Ovary (tissue), 3 donors: ENCODE measurements around the gene WASHC4.

Experiments
- EP300 ChIP-seq: sonication (generic); formaldehyde crosslinking; IDR thresholded peaks from one replicate; pipeline ENCODE4 v1.6.1; 2017; ENCODE audit warnings: antibody characterized with exemption
- POLR2A ChIP-seq: fragments of 450-650 bp; IDR thresholded peaks from one replicate; pipeline ENCODE4 v1.6.1; 2017; ENCODE audit warnings: antibody characterized with exemption, mild to moderate bottlenecking, moderate library complexity
- TF ChIP-seq, protein P1 (sequence below), 3 donors: fragments of 450-650 bp in 2 of 3; fragments of 200-600 bp in 1 of 3; IDR thresholded peaks; one replicate each; pipeline versions ENCODE4 v1.5.1 to v1.8.0; 2016 to 2022; ENCODE audit warnings: antibody characterized with exemption in 3 of 3, mild to moderate bottlenecking in 1 of 3
- donor health status: DM: no; HTN: no; CAD: no.

- TF ChIP-seq POLR2A = no peak
- TF ChIP-seq, protein P1, sequence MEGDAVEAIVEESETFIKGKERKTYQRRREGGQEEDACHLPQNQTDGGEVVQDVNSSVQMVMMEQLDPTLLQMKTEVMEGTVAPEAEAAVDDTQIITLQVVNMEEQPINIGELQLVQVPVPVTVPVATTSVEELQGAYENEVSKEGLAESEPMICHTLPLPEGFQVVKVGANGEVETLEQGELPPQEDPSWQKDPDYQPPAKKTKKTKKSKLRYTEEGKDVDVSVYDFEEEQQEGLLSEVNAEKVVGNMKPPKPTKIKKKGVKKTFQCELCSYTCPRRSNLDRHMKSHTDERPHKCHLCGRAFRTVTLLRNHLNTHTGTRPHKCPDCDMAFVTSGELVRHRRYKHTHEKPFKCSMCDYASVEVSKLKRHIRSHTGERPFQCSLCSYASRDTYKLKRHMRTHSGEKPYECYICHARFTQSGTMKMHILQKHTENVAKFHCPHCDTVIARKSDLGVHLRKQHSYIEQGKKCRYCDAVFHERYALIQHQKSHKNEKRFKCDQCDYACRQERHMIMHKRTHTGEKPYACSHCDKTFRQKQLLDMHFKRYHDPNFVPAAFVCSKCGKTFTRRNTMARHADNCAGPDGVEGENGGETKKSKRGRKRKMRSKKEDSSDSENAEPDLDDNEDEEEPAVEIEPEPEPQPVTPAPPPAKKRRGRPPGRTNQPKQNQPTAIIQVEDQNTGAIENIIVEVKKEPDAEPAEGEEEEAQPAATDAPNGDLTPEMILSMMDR (IDR thresholded peaks at IDR 0.05) = no peak
- TF ChIP-seq EP300 = no peak
Observed at GRCh38 chr12:105099356-105099755, 8.2 kb upstream of the WASHC4 start.
